Muscle layer of duodenum (tissue), 2 donors: ENCODE results near the gene GADL1.

Experiments
- H3K27ac ChIP-seq: one replicate; pipeline ENCODE4 v1.7.0; 2013; ENCODE audit warnings: mild to moderate bottlenecking, low read length
- H3K27me3 ChIP-seq: one replicate; pipeline ENCODE4 v1.7.0; 2013; ENCODE audit warnings: low read depth, mild to moderate bottlenecking, control low read depth, low read length
- H3K36me3 ChIP-seq, 2 donors: one replicate each; pipeline ENCODE4 v1.7.0; 2013; ENCODE audit warnings: low read length in 2 of 2, control low read depth in 1 of 2, mild to moderate bottlenecking in 1 of 2; ENCODE audit not compliant: insufficient read depth in 2 of 2, control insufficient read depth in 1 of 2
- H3K4me1 ChIP-seq, 2 donors: one replicate each; pipeline ENCODE4 v1.7.0; 2013; ENCODE audit warnings: low read length in 2 of 2, mild to moderate bottlenecking in 2 of 2, control low read depth in 1 of 2, moderate library complexity in 1 of 2; ENCODE audit not compliant: insufficient read depth in 2 of 2, control insufficient read depth in 1 of 2
- H3K4me3 ChIP-seq, 2 donors: one replicate each; pipeline ENCODE4 v1.7.0; 2013; ENCODE audit warnings: low read length in 2 of 2, low read depth in 1 of 2, mild to moderate bottlenecking in 1 of 2
- H3K9me3 ChIP-seq, 2 donors: one replicate each; pipeline ENCODE4 v1.7.0; 2013; ENCODE audit warnings: low read length in 2 of 2, control low read depth in 1 of 2, mild to moderate bottlenecking in 1 of 2; ENCODE audit not compliant: control insufficient read depth in 1 of 2
- donor health status: healthy.

GADL1 gene

GRCh38 chr3:30702038-30702827 is 192.2 kb downstream of the GADL1 start:
- Histone ChIP-seq H3K27ac (no peak overlapping the region), H3K9me3 (no peaks in the 10 kb centered on the region)

DNA sequence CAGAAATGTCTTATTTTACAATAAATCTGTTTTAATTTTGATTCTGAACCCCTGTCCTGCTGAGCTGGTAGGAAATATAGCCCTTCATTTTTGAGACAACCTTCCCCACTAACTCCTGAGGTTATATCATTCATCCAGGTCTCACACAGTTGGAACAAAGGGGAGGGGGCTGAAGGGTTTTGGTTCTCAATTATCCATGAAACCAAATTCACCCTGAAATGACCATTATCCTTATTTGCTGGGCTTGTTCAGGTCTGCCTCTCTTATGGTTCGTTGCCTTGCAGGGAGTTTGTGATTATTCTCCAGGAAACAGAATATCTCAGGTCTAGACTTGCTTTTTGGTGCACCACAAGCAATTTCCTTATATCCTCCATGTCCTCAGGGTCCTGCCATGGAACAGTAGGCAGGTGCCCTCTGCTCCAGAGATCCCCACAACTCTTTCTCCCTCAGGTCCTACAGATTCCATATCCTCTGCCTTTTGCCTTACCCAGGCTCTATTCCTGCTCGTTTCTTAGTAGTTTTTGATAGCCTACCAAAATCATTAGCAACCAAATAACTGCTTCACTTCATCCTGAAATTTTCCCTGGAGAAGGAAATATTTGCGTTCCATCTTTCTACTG is 193.6 kb downstream of the GADL1 start:
- H3K4me3 ChIP-seq = no peak overlapping the region
- H3K4me1 ChIP-seq = peaks cover 0 to 10% of the 10 kb centered on the region in 2 donors
- H3K27ac ChIP-seq = no peak overlapping the region
- H3K27me3 ChIP-seq = no peaks in the 10 kb centered on the region
- H3K36me3 ChIP-seq = no peaks in the 10 kb centered on the region
- no peaks in the 10 kb centered on the region for H3K9me3 ChIP-seq

More at GRCh38 chr3:30702038-30702827, 192.2 kb downstream of the GADL1 start:
- H3K4me3 ChIP-seq = no peak overlapping the region
- H3K36me3 ChIP-seq = no peaks in the 10 kb centered on the region
- H3K27me3 ChIP-seq = no peaks in the 10 kb centered on the region
- H3K4me1 ChIP-seq = no peaks in the 10 kb centered on the region

DNA sequence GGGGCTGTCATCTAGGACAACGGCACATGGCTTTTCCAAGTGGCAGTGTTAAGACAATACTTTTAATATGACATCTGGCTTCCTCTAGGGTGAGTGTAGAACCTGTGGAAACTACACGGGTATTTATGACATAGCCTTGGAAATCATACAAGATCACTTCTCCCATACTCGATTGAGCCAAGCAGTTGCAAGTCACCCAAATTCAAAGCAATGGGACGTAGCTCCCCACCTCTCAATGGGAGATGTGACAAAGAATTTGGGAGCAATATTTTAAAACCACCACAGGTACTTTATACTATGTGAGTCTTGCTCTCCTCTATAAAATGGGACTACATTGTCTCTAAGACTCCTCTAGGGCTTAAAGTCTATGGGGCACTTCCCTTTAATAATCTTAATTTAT is 194.5 kb downstream of the GADL1 start:
- H3K4me1 ChIP-seq = peaks cover 0 to 10% of the 10 kb centered on the region in 2 donors
- H3K4me3 ChIP-seq = no peak overlapping the region
- H3K27me3 ChIP-seq = no peaks in the 10 kb centered on the region
- H3K36me3 ChIP-seq = peaks cover 0 to 7% of the 10 kb centered on the region in 2 donors
- no peak overlapping the region for H3K27ac ChIP-seq
- no peaks in the 10 kb centered on the region for H3K9me3 ChIP-seq

DNA sequence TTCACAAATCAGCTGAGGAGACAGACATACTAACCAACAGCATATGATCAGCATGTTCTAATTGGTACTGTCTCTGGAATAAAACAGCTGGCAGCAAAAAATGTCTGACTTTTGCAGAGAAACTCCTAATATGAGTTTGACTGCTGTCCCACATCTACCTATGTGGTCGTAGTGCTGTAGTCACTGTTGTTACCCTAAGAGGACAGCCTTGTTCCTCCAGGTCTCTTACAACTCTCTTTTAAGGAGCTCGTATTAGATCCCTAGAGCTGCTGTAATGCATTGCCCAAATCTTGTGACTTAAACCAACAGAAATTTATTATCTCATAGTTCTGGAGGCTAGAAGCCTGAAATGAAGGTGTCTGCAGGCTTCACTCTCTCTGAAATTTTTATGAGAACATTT is 195.9 kb downstream of the GADL1 start:
- Histone ChIP-seq H3K9me3 (no peaks in the 10 kb centered on the region), H3K36me3 (peaks cover 6 to 16% of the 10 kb centered on the region in 2 donors), H3K4me1 (peaks cover 0 to 10% of the 10 kb centered on the region in 2 donors), H3K27me3 (no peaks in the 10 kb centered on the region), H3K4me3 (no peak overlapping the region), H3K27ac (no peak overlapping the region)

DNA sequence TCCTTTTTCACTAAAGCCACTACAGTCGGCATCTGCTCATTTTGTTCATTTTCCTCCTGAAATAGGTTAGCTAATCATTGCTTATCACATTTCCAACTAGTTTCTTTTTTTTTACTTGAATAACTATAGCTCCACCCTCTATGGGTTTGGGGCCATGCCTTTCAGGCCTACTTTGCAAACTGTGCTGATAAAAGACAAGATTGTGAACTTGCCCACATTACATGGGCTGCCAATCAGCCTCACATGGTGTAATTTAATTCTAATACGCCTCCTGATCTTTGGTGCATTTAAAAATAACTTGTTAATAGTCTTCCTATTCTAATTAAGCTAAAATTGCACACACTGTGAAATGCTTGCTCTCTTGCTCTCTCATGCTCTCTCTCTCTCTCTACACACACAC is 197.6 kb downstream of the GADL1 start:
- H3K36me3 ChIP-seq = peaks cover 12 to 29% of the 10 kb centered on the region in 2 donors
- no peaks in the 10 kb centered on the region for H3K27me3 ChIP-seq
- no peaks in the 10 kb centered on the region for H3K9me3 ChIP-seq
- no peak overlapping the region for H3K27ac ChIP-seq
- H3K4me3 ChIP-seq = no peak overlapping the region
- peaks cover 5 to 22% of the 10 kb centered on the region in 2 donors for H3K4me1 ChIP-seq

DNA sequence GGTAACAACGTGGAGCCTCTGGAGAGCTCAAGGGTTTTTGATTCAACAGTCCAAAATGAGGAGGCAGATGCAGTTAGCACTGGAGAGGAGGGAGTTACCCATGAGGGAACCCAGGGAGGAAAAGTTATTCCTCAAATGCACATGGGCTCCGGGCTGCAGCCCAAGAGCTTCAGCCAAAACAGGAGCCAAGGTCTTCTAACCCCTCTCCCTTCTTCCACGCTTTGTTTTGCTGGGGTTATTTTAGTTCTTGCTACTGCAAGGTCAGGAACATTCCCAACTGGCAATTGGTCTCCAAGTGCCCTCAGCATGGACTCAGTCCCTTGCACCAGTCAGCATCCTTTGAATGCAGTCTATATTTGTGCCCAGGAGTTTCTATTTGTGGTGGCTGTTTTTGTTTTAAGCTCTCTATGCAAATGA is 198.1 kb downstream of the GADL1 start:
- Histone ChIP-seq H3K9me3 (no peaks in the 10 kb centered on the region), H3K4me1 (peaks cover 5 to 24% of the 10 kb centered on the region in 2 donors), H3K27me3 (no peaks in the 10 kb centered on the region), H3K27ac (no peak overlapping the region), H3K4me3 (no peak overlapping the region), H3K36me3 (peaks cover 15 to 30% of the 10 kb centered on the region in 2 donors)

DNA sequence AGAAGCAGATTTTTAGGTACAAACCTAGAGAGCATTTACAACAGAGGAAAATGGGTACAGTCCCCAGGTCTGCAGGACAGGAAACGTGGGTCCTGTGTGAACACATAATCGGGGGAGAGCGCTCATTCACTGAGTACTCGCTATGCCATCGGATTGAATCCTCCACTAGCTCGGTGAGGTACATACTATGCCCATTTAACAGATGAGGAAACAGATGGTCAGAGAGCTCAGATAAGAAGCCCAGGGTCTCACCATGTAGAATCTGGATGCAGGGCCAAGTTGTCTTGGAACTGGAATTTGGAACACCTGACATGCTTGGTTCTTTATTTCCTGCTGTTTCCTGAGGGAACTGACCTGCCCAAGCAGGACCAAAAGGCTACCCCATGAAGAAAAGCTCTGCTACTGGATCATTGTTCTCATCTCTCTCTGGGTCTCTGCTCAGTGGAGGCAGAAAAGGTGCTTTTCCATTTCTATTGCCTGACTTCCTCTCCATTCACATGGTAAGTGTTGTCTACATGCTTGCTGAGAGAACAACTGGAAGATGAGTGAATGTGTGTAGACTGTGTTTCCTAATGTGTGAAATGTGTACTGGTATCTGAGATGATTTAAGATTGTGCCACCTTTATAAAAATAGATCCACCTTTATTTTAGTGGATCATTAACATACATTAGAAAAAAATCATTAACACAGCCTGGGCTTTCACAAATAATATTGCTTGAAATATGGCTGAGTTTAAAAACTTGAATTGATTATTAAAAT is 199.0 kb downstream of the GADL1 start:
- Histone ChIP-seq H3K27me3 (no peaks in the 10 kb centered on the region), H3K27ac (no peak overlapping the region), H3K9me3 (no peaks in the 10 kb centered on the region), H3K4me1 (peaks cover 5 to 33% of the 10 kb centered on the region in 2 donors), H3K4me3 (no peak overlapping the region), H3K36me3 (peaks cover 15 to 34% of the 10 kb centered on the region in 2 donors)

GRCh38 chr3:30694668-30695067 is 199.8 kb downstream of the GADL1 start:
- Histone ChIP-seq H3K4me3 (no peak overlapping the region), H3K36me3 (peaks cover 23 to 41% of the 10 kb centered on the region in 2 donors), H3K27me3 (no peaks in the 10 kb centered on the region), H3K27ac (no peak overlapping the region), H3K9me3 (no peaks in the 10 kb centered on the region), H3K4me1 (peaks cover 13 to 41% of the 10 kb centered on the region in 2 donors)

DNA sequence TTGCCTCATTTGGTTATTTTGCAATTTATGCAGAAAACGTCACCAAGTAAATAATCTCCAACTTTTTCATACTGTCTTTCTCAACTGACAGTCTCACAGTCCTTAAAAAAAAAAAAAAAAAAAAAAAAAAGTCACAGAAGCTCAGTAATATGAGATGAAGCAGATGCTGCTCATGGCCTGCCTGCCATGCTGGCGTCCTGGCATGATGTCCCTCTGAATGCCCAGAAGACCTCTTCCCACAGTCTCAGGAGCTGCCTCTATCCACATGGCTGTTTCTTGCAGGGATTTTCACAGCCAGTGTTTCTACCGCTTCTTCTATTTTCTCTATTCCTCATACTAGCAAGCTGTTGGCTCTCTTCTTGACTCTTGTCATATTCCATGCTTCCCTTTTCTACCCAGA is 200.3 kb downstream of the GADL1 start:
- Histone ChIP-seq H3K27ac (no peak overlapping the region), H3K9me3 (no peaks in the 10 kb centered on the region)

DNA sequence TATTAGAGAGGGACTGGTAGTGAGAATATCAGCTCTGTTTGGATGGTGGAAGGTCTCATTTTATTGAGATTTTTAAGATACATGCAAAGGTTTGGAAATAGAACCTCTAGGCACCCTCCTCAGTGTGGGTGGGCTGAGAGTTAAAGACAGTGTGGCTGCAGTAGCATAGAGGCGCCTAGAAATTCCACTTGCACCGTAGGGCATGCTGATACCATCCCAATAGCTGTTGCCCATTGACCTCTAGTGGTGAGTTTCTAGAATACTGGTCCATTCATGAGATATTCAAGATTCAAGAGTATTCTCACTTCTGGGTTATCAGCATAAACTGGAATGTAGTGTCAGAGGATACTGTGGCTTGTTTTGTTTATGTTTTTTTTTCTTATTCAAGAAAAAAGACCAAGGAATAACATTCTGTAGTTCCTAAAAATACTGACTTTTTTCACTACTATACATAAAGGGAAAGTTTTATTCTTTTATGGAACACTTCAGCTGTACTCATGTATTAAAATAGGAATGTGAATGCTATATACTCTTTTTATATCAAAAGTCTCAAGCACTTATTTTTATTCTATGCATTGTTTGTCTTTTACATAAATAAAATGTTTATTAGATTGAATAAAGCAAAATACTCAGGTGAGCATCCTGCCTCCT is 200.9 kb downstream of the GADL1 start:
- peaks cover 24 to 46% of the 10 kb centered on the region in 2 donors for H3K36me3 ChIP-seq
- H3K4me1 ChIP-seq = peaks cover 24 to 52% of the 10 kb centered on the region in 2 donors

More for the DNA sequence above, 200.3 kb downstream of the GADL1 start:
- Histone ChIP-seq H3K27me3 (no peaks in the 10 kb centered on the region), H3K4me3 (no peak overlapping the region), H3K4me1 (peaks cover 18 to 47% of the 10 kb centered on the region in 2 donors), H3K36me3 (peaks cover 23 to 41% of the 10 kb centered on the region in 2 donors)

More for the DNA sequence above, 200.9 kb downstream of the GADL1 start:
- H3K9me3 ChIP-seq = no peaks in the 10 kb centered on the region
- no peak overlapping the region for H3K4me3 ChIP-seq
- peak overlapping the region; percentile 24 for H3K27ac ChIP-seq
- H3K27me3 ChIP-seq = no peaks in the 10 kb centered on the region
